HG02763 (cell line): ENCODE data around the gene C2CD2L.
A peak's percentile ranks its signal among the peaks of the same experiment; 100 is the strongest.
"Not testable (repeated sequence)": the region's sequence is repeated elsewhere in the genome, so short reads cannot be mapped to it uniquely, and the experiment has no call there.

Experiments
- ATAC-seq: cut with Tn5 transposase; IDR thresholded peaks from one replicate; pipeline ENCODE4 v1.9.1; 2021; ENCODE audit warnings: mild to moderate bottlenecking, moderate library complexity; ENCODE audit not compliant: unreplicated experiment

C2CD2L gene

DNA sequence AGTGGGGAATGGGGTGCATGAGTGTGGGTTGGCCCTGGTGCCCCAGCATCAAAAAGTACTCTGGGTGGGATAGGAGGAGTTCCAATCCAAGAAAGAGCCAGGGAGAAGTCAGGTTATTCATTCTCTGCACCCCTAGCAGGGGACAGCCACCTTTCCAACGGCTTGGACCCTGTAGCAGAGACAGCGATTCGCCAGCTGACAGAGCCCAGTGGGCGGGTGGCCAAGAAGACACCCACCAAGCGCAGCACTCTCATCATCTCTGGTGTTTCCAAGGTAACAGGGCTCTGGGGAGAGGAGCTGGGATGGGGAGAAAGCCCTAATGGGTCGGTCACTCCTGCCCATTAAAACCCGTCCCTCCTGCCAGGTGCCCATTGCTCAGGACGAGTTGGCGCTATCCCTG, 6.6 kb downstream of the C2CD2L start:
- ATAC-seq = no peak

DNA sequence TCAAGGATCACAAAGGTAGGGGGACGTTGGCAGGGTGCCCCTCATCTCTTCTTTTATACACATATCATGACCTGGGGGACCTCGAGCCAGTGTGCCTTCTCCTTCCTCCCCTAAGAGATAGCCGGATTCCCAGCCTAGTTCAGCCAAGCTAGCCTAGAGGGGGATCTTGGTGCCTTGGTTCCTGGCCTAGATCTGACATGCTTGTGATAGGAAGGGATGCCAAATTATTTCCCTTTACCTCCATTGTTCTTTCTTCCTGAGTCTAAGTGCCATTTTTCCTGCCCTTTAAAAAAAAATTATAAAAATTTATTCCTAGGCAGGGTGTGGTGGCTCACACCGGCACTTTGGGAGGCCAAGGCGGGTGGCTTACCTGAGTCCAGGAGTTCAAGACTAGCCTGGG, 7.2 kb downstream of the C2CD2L start:
- ATAC-seq = no peak

DNA sequence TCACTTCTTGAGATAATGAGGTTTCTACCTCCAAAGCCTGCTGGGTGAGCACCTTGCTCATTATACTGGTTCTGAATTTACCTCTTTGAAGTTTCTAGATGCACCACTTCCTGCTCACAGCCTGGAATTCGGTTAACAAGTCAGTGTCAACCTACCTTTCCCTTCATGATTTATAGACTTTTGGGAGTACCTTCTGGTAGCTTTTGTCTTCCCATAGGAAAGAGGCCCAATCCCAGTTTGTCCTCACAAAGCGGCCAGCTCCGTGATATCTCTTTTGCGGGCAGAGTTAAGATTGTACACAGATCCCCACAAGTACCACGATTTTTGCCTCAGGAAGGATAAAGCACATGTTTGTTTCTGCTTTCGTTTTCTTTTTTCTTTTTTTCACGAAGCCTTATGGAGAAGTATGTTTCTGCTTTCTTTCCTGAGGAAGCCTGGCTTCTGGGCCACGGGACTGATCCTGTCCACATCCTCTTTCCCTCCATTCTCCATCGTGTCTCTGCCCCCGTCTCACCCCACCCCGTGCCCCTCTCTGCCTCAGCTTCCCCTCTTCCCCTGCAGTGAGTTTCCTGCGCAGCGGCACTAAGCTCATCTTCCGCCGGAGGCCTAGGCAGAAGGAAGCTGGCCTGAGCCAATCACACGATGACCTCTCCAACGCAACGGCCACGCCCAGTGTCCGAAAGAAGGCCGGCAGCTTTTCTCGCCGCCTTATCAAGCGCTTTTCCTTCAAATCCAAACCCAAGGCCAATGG, 8.5 kb downstream of the C2CD2L start:
- no peak for ATAC-seq

DNA sequence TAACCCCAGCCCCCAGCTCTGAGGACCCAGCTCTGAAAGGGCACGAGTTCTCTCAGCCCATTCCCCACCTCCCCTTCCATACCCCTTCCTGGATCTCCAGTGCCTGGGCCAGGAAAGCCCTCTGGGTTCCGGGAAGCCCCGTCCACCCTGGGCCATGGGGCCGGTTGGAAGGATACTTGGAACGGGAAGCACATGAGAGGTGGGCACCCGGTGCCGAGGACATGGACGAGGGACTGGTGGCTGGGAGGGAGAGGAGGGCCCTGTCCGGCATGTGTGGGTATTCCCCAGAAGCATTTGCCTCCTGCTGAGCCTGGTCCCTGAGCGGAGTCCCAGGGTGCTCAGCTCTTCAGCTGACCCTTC, 9.1 kb downstream of the C2CD2L start:
- ATAC-seq = no peak

DNA sequence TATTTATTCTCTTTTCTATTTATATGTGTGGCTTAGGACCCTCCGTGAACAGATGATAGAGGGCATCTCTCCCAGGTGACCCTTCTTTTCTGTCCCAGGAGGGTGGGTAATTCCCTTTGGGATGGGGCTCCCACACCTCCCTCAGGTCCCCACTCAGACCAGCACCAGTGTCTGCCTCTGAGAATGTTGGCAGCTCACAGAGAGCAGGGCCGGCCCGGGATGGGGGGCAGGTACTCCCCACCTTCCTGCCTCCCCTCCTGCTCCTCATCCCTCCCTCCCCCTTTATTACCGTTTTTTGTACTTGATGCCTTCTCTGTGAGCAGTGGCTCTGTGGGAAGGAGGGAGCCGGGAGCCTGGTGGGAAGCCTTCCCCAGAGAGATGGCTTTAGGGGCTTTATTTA, 9.5 kb downstream of the C2CD2L start:
- no peak for ATAC-seq

DNA sequence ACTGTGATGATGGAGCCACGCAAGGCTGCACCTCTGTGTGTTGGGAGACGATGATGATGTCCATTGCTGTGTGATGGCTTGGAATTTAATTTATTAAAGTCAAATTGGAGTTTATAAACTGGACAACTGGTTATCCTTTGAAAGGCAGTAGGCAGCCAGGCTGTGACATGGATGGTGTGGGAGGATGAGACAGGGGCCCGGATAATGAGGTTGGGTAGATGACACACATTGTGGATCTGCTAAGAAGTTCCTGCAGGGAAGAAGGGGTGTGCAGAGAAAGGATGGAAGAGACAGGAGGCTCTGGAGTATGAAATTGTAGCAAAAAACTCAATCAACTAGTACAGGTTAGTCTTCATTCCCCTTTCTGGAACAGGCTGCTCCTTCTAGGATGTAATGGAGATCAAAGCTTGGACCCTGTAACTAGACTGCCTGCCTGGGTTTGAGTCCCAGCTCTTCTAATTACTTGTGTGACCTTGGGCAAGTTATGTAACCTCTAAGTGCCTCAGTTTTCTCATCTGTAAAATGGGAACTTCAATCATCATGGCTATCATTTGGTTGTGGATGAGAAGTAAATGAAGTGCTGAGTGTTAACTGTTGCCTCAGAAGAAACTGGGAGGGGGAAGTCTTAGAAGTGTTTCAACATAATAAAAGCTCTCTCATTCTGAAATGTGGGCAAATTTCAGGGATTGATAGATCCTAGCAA, 10.0 kb downstream of the C2CD2L start:
- no peak for ATAC-seq

DNA sequence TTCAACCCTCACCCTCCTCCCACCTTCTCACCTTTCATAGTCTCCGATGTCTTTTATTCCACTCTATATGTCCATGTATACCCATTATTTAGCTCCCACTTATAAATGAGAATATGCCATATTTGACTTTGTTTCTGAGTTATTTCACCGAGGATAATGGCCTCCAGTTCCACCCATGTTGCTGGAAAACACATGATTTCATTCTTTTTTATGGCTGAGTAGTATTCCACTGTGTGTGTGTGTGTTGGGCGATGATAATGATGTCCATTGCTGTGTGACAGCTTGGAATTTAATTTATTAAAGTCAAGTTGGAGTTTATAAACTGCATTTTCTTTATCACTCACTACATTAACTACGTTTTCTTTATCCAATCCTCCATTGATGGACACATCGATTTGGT, 11.1 kb downstream of the C2CD2L start:
- no peak for ATAC-seq

DNA sequence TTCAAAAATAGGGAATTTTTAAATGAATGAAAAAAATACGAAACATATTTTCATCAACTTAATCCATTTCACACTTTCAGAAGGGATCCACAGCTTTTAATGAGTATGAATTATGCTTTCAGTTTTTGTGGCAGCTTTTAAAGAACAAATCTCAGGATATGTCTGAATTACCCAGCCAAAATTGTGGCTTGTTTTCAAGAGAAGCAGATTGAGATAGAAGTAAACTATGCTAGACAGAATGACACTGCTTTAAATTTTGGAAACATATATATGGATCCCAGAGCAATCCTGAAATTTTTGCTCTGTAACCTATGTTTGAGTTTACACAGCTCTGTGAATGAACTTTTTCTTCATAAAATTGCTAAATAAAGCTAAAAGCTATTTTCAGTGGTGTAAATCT, 11.8 kb downstream of the C2CD2L start:
- no peak for ATAC-seq

DNA sequence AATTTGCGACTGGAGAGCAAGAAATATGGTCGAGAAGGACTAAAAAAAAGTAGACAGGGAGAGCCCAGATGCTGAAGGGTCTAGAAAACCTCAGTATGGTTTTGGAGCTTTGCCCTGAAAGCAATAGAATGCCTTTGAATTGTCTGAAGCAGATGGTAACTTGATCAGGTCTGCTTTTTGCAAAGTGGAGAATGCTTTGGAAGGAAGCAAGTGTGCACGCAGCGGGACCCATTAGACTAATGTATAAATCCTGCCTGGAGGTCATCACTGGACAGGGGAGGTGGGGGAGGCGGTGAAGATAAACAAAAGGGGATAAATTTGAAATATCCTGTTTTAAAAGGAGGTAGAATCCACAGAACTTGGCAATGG, 13.5 kb downstream of the C2CD2L start:
- no peak for ATAC-seq

DNA sequence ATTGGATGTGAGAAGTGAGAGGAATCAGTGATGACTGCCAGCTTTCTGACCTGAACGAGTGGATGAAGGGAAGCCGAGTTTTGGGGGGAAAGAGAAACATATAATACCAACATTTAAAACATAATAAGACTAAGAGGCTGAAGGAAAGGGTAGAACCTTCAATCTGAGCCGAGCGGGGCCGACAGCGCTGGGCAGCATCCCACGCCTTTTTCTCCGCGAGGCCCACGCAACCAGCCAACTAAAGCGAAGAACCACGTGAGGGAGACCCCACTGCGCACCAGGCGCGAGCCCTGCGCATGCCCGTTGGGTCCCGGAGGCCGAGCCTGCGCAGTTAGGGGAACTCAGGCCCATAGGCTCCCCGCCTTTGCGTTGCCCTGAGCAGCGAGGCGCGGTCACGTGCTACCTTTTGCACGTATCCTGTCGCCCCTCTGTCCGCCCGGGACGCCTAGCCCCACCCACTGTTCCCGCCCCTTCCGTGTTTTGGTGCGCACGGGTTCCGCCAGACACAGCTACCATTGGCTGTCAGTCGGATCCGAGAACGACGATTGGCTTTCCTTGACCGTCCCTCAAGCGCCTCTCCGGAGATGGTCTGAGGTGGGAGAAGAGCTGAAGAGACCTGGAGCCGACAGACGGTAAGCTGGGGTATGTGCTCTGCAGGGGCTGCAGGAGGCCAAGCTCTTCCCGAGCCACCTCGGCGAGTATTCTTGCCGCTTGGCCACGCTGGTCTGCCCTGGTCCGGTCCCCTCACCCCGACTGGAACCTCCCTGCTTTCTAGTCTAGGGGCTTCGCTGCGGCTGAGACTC, 14.1 kb downstream of the C2CD2L start, which contains the start of gene HINFP:
Gene HINFP, plus strand, starts transcription at position 573 of the 803 bp plus-strand sequence. CDS start 5,365 bp downstream, outside the sequence.
- ATAC-seq = peak; percentile 95

DNA sequence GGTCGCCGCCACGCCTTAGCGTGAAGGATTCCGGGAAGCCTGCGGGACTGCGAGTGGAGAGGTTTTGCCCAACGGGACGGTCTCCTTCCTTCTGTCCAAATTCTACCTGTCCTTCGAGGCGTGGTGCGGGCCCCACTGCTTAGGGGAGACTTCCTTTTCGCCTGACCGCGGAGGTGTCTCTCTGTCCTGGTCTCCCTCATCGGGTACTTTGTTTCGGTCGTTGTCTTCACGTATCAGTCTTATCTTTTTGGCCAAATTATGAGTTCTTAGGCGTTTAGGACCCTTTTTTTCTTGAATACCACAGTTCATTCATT, 14.6 kb downstream of the C2CD2L start:
- no peak for ATAC-seq

DNA sequence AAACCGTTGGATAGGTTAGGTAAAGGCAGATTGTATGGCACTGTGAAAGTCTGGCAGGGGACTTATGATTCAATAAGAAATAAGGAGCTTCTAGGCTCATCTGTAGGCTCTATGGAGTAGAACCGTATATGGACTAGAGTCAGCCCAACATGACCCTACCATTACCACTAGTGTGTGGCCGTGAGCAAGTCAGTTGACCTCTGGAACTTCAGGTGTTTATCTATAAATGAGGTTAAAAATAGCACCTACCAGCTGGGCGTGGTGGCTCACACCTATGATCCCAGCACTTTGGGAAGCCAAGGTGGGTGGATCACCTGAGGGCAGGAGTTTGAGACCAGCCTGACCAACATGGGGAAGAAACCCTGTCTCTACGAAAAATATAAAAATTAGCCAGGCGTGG, 18.7 kb downstream of the C2CD2L start:
- no peak for ATAC-seq

DNA sequence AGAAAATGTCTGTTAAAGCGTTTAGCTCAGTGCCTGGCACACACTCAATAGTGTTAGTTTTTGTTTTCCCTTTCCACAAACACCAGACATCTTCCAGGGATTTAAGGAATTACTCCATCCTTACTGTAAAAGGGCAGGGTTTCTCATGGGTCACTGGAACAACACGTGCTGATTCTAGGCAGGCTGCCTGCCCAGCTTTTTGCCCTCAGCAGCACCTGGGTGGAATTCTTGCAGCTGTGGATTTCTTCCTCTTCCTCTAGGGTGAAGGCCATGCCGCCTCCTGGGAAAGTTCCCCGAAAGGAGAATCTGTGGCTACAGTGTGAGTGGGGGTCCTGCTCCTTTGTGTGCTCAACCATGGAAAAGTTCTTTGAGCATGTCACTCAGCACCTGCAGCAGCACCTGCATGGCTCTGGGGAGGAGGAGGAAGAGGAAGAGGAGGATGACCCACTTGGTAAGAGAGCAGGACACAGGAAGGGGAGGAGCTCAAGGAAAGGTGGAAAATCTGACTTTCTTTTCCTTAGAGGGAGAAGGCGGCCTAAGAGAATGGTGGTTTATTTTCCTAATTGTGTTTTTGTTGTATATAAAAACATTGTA, 19.6 kb downstream of the C2CD2L start:
- ATAC-seq = no peak

DNA sequence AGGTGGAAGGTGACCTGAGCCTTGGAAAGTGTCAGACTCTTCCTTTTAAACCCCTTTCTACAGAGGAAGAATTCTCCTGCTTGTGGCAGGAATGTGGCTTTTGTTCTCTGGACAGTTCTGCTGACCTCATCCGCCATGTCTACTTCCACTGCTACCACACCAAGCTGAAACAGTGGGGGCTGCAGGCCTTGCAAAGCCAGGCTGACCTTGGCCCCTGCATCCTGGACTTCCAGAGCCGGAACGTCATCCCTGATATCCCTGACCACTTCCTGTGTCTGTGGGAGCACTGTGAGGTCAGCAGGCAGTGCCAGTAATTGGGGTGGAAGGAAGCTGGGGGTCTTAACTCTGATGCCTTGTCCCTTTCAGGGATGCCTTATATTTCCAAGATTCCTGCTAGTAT, 23.5 kb downstream of the C2CD2L start:
- ATAC-seq = no peak

DNA sequence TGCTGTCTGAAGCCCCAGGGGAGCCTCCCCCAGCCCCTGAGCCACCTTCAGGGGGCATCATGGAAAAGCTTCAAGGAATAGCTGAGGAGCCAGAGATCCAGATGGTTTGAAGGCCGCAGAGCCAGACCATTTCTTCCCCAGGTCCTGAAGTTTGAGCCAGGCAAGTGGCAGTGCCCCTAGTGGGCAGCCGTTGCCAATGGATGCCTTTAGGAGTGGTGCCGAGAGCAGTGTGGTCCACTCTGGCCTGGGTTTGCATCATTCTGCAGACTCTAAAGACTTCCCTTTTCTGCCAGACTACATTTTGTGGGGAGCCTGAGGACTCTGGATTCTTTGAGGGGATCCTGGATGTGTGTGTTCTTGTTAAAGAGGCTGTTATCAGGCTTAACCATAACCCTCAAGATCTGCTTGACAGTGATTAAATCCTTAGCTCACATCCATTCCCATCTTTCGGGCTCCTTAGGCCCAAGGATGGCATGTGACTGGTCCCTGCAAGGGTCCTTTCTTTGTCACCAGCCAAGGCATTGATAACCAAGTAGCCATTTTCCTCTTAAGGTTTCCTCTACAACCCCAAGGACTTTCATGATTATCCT, 27.3 kb downstream of the C2CD2L start:
- ATAC-seq = no peak

DNA sequence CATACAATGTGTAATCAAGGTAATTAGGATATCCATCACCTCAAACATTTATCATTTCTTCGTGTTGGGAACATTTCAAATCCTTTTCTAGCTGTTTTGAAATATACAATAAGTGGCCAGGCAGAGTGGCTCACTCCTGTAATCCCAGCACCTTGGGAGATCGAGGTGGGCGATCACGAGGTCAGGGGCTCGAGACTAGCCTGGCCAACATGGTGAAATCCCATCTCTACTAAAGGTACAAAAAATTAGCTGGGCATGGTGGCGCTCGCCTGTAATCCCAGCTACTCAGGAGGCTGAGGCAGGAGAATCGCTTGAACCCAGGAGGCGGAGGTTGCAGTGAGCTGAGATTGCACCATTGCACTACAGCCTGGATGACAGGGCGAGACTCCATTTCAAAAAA, 32.1 kb downstream of the C2CD2L start:
- ATAC-seq = not testable (repeated sequence)

DNA sequence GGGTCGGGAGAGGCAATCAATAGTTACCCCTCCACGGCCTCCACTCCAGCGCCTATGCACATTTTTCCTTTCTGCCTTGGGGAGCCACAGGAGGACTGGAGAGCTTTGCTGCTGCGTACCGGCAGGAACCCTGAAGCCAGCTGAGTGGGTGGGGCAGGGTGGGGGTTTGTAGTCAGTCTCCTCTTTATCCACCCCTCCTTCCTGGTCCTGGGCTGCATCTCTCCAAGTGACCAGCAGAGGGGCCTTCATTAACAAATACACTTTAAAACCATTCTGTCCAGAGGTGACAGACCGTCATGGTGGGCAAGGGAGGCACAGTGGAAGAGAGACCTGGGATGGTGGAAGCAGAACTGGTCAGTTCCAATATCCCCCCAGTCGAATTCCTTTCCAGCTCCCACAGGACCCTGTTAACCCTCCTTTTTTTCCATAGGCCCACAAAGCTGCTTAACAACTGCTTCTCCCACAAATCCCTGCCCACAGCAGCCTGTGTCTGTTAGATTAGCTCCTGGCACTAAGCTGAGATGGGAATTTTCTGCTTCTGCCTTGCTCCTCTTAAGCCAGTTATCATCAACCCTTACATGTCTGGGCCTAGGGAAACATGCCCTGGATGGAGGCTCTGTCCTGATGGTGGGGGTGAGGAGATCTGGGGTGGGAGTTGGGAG, 37.8 kb downstream of the C2CD2L start:
- no peak for ATAC-seq

DNA sequence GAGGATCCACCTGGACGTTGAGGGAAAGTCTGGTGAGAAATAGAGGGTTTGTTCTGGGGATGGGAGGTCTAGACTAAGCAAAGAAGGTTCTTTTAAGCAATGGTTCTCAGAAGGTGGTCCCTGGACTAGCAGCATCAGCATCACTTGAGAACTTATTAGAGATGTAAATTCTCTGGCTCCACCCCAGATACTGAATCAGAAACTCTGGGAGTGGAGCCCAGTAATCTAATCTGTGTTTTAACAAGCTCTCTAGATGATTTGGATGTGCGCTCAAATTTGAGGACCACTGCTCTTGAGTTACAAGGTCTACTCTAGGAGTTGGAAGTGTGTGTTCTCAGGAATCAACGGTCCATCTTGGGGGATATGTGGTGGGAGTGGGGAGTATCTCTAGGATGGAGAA, 38.4 kb downstream of the C2CD2L start:
- ATAC-seq = no peak

DNA sequence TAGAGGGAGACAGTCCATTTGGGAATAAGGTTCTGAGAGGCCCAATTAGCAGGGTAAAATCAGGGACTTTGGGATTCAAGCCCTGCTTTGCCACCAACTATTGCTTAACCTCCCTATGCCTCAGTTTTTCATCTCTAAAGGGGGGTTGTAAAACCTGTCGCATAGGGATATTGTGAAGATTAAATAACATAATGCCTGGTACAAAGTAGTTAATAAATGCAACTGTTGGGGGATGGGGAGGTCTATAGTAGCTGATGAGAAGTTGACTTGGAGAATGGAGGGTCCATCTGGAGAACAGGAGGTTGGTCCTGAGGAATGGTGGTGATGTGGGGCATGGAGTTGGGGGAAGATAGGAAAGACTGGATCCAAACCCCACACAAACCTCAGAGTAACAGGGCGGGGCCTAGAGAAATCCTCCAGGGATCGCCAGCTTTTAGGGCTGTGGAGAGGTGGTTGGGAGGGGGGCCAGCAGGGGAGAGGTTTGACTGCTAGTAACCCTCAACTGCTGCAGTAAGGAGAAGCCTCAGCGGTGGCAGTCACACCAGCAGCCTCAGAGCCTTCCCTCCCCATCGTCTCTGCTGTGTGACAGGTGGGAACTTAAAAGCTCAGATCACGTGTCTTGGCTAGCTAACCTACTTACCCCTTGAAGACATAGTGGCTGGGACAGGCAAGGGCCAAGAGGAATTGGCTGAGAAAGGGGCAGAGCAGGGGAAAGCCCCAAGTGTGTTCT, 40.6 kb downstream of the C2CD2L start:
- no peak for ATAC-seq

DNA sequence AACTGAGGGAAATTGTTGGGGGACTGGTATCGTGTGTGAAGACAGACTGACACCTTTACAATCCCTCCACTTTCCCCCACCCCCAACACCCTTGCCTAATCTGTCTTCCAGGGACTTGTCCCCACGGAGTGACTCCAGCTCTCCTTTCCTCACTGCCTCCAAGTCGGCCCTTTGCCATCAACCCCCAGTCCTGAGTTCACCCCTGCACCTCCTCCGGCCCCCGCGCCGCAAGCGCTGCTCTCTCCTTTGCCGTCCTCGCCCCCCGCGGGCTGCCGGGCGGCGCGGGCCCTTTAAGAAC, 41.5 kb downstream of the C2CD2L start:
- no peak for ATAC-seq
